Esophagus squamous epithelium (tissue), 5 donors: ENCODE results near the gene KPNB1. TPM values are rescaled to one million over a fixed set of nuclear protein-coding genes. Genes with fewer than 3 reads are reported as not detected.
A peak's percentile ranks its signal among the peaks of the same experiment; 100 is the strongest.

ENCODE experiments used
- DNase-seq: peaks from one replicate; lab custom pipeline; 2025; lab: John Stamatoyannopoulos, UW
- H3K27ac ChIP-seq, 4 donors: fragments of 200-600 bp; sonication (generic); one replicate each; pipeline ENCODE4 v1.5.1; 2016 to 2019; ENCODE audit warnings: mild to moderate bottlenecking in 1 of 4
- H3K27me3 ChIP-seq, 4 donors: fragments of 200-600 bp; sonication (generic); 1 replicate in 3 of 4; 2 replicates in 1 of 4; pipeline versions ENCODE4 v1.5.1 to v1.6.0; 2017 to 2021; ENCODE audit warnings: antibody characterized with exemption in 1 of 4
- H3K36me3 ChIP-seq, 3 donors: fragments of 200-600 bp; sonication (generic); one replicate each; pipeline ENCODE4 v1.5.1; 2016 to 2019
- H3K4me1 ChIP-seq, 3 donors: fragments of 200-600 bp; sonication (generic); one replicate each; pipeline ENCODE4 v1.5.1; 2017 to 2019
- H3K4me3 ChIP-seq, 4 donors: fragments of 200-600 bp; sonication (generic); 1 replicate in 3 of 4; 2 replicates in 1 of 4; pipeline ENCODE4 v1.5.1; 2016 to 2019; ENCODE audit warnings: mild to moderate bottlenecking in 2 of 4, moderate library complexity in 1 of 4
- H3K9me3 ChIP-seq, 3 donors: fragments of 200-600 bp; sonication (generic); one replicate each; pipeline ENCODE4 v1.5.1; 2016 to 2019
- CTCF ChIP-seq, 6 experiments: fragments of 450-650 bp in 4 of 6; fragments of 200-600 bp in 2 of 6; sonication (generic) in 2 of 6; IDR thresholded peaks; one replicate each; pipeline ENCODE4 v1.5.1; 2016 to 2019; ENCODE audit warnings: antibody characterized with exemption in 6 of 6, mild to moderate bottlenecking in 4 of 6, moderate library complexity in 4 of 6
- POLR2A ChIP-seq, 4 donors: fragments of 450-650 bp; IDR thresholded peaks; one replicate each; pipeline ENCODE4 v1.6.1; 2017; ENCODE audit warnings: antibody characterized with exemption in 4 of 4, mild to moderate bottlenecking in 4 of 4, moderate library complexity in 3 of 4
- whole genome bisulfite sequencing, 2 donors: methylation state at CpG; one replicate each; pipeline ENCODE4 v1.1.5; 2018; 5-methylcytosine and 5-hydroxymethylcytosine counted together
- intact Hi-C: fragments of 100-400 bp; cut with DNase I; formaldehyde crosslinking; loops from one replicate; pipeline ENCODE4 v1.15.0; 2022
- total RNA-seq, 4 donors: library from RNA; depleted of rRNA; stranded (reverse); fragments of >200 nt; gene quantifications; one replicate each; pipeline ENCODE4 v1.1.0, GENCODE V29; 2016
- donor health status: DM: yes; HTN: yes; CAD: no.

Gene KPNB1
- total RNA-seq, 4 donors from 2014 or later, result 148 to 233 (median 186) TPM

- peaks cover 5 to 10% (median 7%) of the 10 kb centered on the region in 3 donors for H3K4me1 ChIP-seq
- DNase-seq, result no peak
- H3K27me3 ChIP-seq, result peaks cover 3 to 99% (median 8%) of the 10 kb centered on the region in 4 donors
- intact Hi-C loops, result no loop called here
- H3K9me3 ChIP-seq, result no peaks in the 10 kb centered on the region
- TF ChIP-seq CTCF (IDR thresholded peaks at IDR 0.05) (no peak), POLR2A (IDR thresholded peaks at IDR 0.05) (no peak)
- H3K4me3 ChIP-seq, result no peak overlapping the region
- H3K27ac ChIP-seq, result no peak overlapping the region
- WGBS, 2 donors, result 78 to 84% methylated on average over 4 of the region's 4 CpGs
- no peaks in the 10 kb centered on the region for H3K36me3 ChIP-seq
These were observed 78.6 kb downstream of the KPNB1 start for GRCh38 chr17:47728214-47728877.

- 67 to 73% methylated on average over 7 to 8 of the region's 8 CpGs for WGBS, 2 donors
- Histone ChIP-seq H3K4me3 (no peak overlapping the region), H3K27me3 (peaks cover 6 to 99% (median 10%) of the 10 kb centered on the region in 4 donors)
These were observed 79.8 kb downstream of the KPNB1 start for GRCh38 chr17:47729476-47729875.

GRCh38 chr17:47730681-47731080 is 81.0 kb downstream of the KPNB1 start:
- Histone ChIP-seq H3K9me3 (no peaks in the 10 kb centered on the region), H3K27ac (no peak overlapping the region), H3K27me3 (peaks cover 6 to 99% (median 10%) of the 10 kb centered on the region in 4 donors), H3K4me1 (peaks cover 5 to 19% (median 16%) of the 10 kb centered on the region in 3 donors), H3K36me3 (no peaks in the 10 kb centered on the region), H3K4me3 (no peak overlapping the region)
- intact Hi-C loops, result no loop called here
- WGBS, 2 donors, result 60 to 85% methylated on average over 1 to 4 of the region's 4 CpGs
- TF ChIP-seq CTCF (IDR thresholded peaks at IDR 0.05) (no peak), POLR2A (IDR thresholded peaks at IDR 0.05) (no peak)
- no peak for DNase-seq

More at GRCh38 chr17:47729476-47729875, 79.8 kb downstream of the KPNB1 start:
- intact Hi-C loops, result no loop called here
- Histone ChIP-seq H3K4me1 (peaks cover 5 to 19% (median 16%) of the 10 kb centered on the region in 3 donors), H3K27ac (no peak overlapping the region), H3K9me3 (no peaks in the 10 kb centered on the region), H3K36me3 (no peaks in the 10 kb centered on the region)
- TF ChIP-seq CTCF (IDR thresholded peaks at IDR 0.05), result no peak
- no peak for TF ChIP-seq POLR2A (IDR thresholded peaks at IDR 0.05)
- no peak for DNase-seq

GRCh38 chr17:47731396-47731795 is 81.7 kb downstream of the KPNB1 start:
- intact Hi-C loops, result no loop called here
- TF ChIP-seq POLR2A (IDR thresholded peaks at IDR 0.05) (no peak), CTCF (IDR thresholded peaks at IDR 0.05) (no peak)
- DNase-seq, result no peak
- Histone ChIP-seq H3K9me3 (no peaks in the 10 kb centered on the region), H3K4me1 (peaks cover 5 to 19% (median 16%) of the 10 kb centered on the region in 3 donors), H3K36me3 (no peaks in the 10 kb centered on the region), H3K4me3 (no peak overlapping the region), H3K27me3 (peaks cover 6 to 97% (median 10%) of the 10 kb centered on the region in 4 donors), H3K27ac (no peak overlapping the region)
- WGBS, 2 donors, result 63 to 100% methylated on average over 1 to 2 of the region's 2 CpGs

GRCh38 chr17:47732399-47733046 is 82.8 kb downstream of the KPNB1 start:
- peaks cover 6 to 94% (median 10%) of the 10 kb centered on the region in 4 donors for H3K27me3 ChIP-seq
- H3K36me3 ChIP-seq, result no peaks in the 10 kb centered on the region
- intact Hi-C loops, result no loop called here
- TF ChIP-seq POLR2A (IDR thresholded peaks at IDR 0.05), result no peak
- no peak for TF ChIP-seq CTCF (IDR thresholded peaks at IDR 0.05)
- WGBS, 2 donors, result 56 to 66% methylated on average over 6 to 7 of the region's 12 CpGs
- peak overlapping the region in 2 of 4 donors; percentile 52 to 64 for H3K4me3 ChIP-seq
- H3K4me1 ChIP-seq, result peaks cover 5 to 19% (median 16%) of the 10 kb centered on the region in 3 donors
- no peaks in the 10 kb centered on the region for H3K9me3 ChIP-seq
- no peak for DNase-seq
- no peak overlapping the region for H3K27ac ChIP-seq
